GM18498 (cell line): ENCODE results near the gene ICE1.

Experiments
- ATAC-seq: cut with Tn5 transposase; IDR thresholded peaks from one replicate; pipeline ENCODE4 v1.9.1; 2021; ENCODE audit warnings: mild to moderate bottlenecking, moderate library complexity; ENCODE audit not compliant: unreplicated experiment

The ICE1 gene

GRCh38 chr5:5524327-5524726 lies 101.8 kb downstream of the ICE1 start:
- ATAC-seq: no peak

- no peak for ATAC-seq
Observed at GRCh38 chr5:5531371-5531770, 108.9 kb downstream of the ICE1 start.

GRCh38 chr5:5532306-5533076 lies 110.0 kb downstream of the ICE1 start:
- ATAC-seq: no peak

- ATAC-seq: no peak
Observed at GRCh38 chr5:5533927-5534326, 111.5 kb downstream of the ICE1 start.

- no peak for ATAC-seq
Observed at GRCh38 chr5:5534333-5534732, 111.9 kb downstream of the ICE1 start.

- no peak for ATAC-seq
Observed at GRCh38 chr5:5536871-5537270, 114.4 kb downstream of the ICE1 start.

- no peak for ATAC-seq
Observed at GRCh38 chr5:5537426-5537825, 114.9 kb downstream of the ICE1 start.

GRCh38 chr5:5539590-5539989 lies 117.1 kb downstream of the ICE1 start:
- ATAC-seq: no peak
